Measurements from ENCODE around the gene RNF166. TPM values are rescaled to one million over a fixed set of nuclear protein-coding genes. Genes with fewer than 3 reads are reported as not detected.
"Not testable (repeated sequence)": the region's sequence is repeated elsewhere in the genome, so short reads cannot be mapped to it uniquely, and the experiment has no call there.

The RNF166 gene
- total RNA-seq, 1 donor = 14.5 TPM

DNA sequence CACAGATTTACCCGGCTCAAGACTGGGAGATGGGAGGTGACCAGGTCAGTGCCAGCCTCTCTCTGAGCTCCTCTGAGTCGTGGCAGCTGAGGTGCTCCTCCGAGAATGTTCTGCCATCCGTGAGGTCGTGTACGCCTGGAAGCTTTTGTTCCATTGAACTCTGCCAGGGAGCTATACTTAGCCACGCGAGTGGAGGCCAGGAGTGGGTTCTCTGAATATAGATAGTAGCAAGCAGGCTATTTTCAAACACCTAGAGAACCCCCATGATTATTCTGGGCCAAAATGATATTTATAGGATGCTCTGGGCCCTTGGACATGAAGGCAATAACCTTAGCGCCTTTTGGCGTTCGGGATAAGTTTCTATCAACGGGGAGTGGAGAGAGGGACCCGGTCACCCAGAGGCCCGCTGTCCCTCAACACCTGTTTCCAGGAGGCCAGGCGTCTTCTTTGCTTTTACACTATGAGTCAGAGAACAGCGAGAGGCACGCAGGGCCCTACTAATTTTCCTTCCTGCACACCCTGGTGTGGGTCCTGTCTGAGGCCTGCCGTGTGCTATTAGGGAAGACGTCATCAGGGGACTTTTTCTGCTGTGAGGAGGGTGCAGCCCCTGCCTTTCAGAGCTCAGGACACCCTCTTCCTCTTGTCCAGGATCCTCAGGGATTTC is 32.4 kb downstream of the RNF166 start:
- H4K20me1 ChIP-seq (ENCODE audit: insufficient read depth, low read length) = no peaks in the 10 kb centered on the region
- no peak overlapping the region for H3K27ac ChIP-seq (ENCODE audit: low read depth, low read length)
- no peak for DNase-seq (ENCODE audit: insufficient read length, low spot score, missing footprints)
- peaks cover 6% of the 10 kb centered on the region for H3K4me1 ChIP-seq (ENCODE audit: insufficient read depth, low read length)
- no peaks in the 10 kb centered on the region for H3K9me3 ChIP-seq (ENCODE audit: low read depth, low read length)
- peaks cover 16% of the 10 kb centered on the region for H3K27me3 ChIP-seq (ENCODE audit: insufficient read depth, low read length)
- H3K36me3 ChIP-seq (ENCODE audit: insufficient read depth, low read length) = peaks cover 5% of the 10 kb centered on the region
- no peaks in the 10 kb centered on the region for H3K79me2 ChIP-seq (ENCODE audit: insufficient read depth, low read length)
- H3K4me3 ChIP-seq (ENCODE audit: insufficient read depth, low read length) = no peak overlapping the region
- H3K4me2 ChIP-seq (ENCODE audit: insufficient read depth, low read length) = no peak overlapping the region
- no peak overlapping the region for H2AFZ ChIP-seq (ENCODE audit: low read length)
- TF ChIP-seq, protein P1, sequence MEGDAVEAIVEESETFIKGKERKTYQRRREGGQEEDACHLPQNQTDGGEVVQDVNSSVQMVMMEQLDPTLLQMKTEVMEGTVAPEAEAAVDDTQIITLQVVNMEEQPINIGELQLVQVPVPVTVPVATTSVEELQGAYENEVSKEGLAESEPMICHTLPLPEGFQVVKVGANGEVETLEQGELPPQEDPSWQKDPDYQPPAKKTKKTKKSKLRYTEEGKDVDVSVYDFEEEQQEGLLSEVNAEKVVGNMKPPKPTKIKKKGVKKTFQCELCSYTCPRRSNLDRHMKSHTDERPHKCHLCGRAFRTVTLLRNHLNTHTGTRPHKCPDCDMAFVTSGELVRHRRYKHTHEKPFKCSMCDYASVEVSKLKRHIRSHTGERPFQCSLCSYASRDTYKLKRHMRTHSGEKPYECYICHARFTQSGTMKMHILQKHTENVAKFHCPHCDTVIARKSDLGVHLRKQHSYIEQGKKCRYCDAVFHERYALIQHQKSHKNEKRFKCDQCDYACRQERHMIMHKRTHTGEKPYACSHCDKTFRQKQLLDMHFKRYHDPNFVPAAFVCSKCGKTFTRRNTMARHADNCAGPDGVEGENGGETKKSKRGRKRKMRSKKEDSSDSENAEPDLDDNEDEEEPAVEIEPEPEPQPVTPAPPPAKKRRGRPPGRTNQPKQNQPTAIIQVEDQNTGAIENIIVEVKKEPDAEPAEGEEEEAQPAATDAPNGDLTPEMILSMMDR (IDR thresholded peaks at IDR 0.05; ENCODE audit: extremely low read depth, low read depth, low read length) = no peak

DNA sequence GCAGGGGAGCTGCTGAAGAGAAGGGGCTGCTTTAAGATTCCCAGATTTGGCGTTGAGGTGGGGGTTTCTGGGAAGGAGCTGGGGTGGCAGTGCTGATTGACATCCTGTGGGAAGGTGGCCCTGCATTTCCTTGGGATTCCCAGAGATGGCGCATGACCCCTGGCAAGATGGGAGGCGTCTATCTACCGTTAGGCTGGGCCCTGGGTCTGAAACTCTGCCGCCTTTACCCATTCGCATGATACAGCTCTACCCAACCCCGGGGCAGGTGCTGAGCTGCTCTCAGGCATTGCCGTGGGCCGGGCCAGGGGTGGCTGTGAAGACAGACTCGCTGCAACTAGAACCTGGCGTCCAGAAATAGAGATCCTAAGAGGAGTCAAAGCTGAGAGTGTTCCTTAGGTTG is 33.4 kb downstream of the RNF166 start:
- Histone ChIP-seq H3K36me3 (ENCODE audit: insufficient read depth, low read length) (peaks cover 5% of the 10 kb centered on the region), H3K9me3 (ENCODE audit: low read depth, low read length) (no peaks in the 10 kb centered on the region), H3K27me3 (ENCODE audit: insufficient read depth, low read length) (peaks cover 6% of the 10 kb centered on the region), H3K27ac (ENCODE audit: low read depth, low read length) (no peak overlapping the region), H3K4me1 (ENCODE audit: insufficient read depth, low read length) (peaks cover 6% of the 10 kb centered on the region), H2AFZ (ENCODE audit: low read length) (no peak overlapping the region), H3K4me2 (ENCODE audit: insufficient read depth, low read length) (no peak overlapping the region), H4K20me1 (ENCODE audit: insufficient read depth, low read length) (no peaks in the 10 kb centered on the region), H3K79me2 (ENCODE audit: insufficient read depth, low read length) (no peaks in the 10 kb centered on the region), H3K4me3 (ENCODE audit: insufficient read depth, low read length) (no peak overlapping the region)
- peak; percentile 51 for DNase-seq (ENCODE audit: insufficient read length, low spot score, missing footprints)
- TF ChIP-seq, protein P1 (IDR thresholded peaks at IDR 0.05; ENCODE audit: extremely low read depth, low read depth, low read length) = peak; percentile 22

DNA sequence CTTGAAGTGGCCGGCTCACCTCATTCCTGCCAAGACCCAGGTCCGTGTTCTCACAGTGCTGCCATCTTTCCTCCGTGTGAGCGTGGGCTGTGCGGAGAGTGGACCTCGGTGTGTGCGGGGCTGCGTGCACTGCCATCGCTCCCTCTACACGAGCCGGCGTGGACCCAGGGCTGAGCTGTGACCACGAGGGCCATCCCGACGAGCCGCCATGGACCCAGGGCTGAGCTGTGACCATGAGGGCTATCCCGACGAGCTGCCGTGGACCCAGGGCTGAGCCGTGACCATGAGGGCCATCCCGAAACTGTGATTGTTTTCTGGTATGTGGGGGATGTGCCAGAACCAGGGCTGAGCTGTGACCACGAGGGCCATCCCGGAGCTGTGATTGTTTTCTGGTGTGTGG is 34.4 kb downstream of the RNF166 start:
- Histone ChIP-seq H3K4me2 (ENCODE audit: insufficient read depth, low read length) (no peak overlapping the region), H3K9me3 (ENCODE audit: low read depth, low read length) (no peaks in the 10 kb centered on the region), H2AFZ (ENCODE audit: low read length) (no peak overlapping the region), H3K27me3 (ENCODE audit: insufficient read depth, low read length) (no peaks in the 10 kb centered on the region), H3K27ac (ENCODE audit: low read depth, low read length) (no peak overlapping the region), H4K20me1 (ENCODE audit: insufficient read depth, low read length) (no peaks in the 10 kb centered on the region), H3K79me2 (ENCODE audit: insufficient read depth, low read length) (no peaks in the 10 kb centered on the region), H3K36me3 (ENCODE audit: insufficient read depth, low read length) (peaks cover 5% of the 10 kb centered on the region), H3K4me3 (ENCODE audit: insufficient read depth, low read length) (no peak overlapping the region), H3K4me1 (ENCODE audit: insufficient read depth, low read length) (peaks cover 6% of the 10 kb centered on the region)
- DNase-seq (ENCODE audit: insufficient read length, low spot score, missing footprints) = no peak
- TF ChIP-seq, protein P1 (IDR thresholded peaks at IDR 0.05; ENCODE audit: extremely low read depth, low read depth, low read length) = no peak

DNA sequence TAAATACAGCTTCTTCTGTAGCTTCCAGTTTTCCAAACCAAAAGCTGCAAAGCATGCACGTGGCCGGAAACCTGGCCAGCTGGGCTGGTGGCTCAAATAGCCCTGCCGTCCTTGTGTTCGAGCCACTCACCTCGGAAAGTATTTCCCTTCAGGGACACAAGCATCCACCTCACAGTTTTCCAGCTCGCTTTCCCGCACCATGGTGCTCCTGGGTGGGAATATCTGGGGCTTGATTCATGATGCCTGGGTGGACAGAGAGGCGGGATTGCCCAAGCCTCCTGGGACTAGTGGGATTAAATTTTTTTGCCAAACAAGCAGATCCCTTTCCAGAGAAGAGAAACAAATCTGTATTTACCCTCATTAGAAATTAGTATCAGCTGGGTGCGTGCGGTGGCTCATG is 36.2 kb downstream of the RNF166 start:
- Histone ChIP-seq H3K4me2 (ENCODE audit: insufficient read depth, low read length) (peak overlapping the region; percentile 72), H3K4me3 (ENCODE audit: insufficient read depth, low read length) (peak overlapping the region; percentile 38), H3K4me1 (ENCODE audit: insufficient read depth, low read length) (peaks cover 6% of the 10 kb centered on the region), H3K9me3 (ENCODE audit: low read depth, low read length) (no peaks in the 10 kb centered on the region), H3K79me2 (ENCODE audit: insufficient read depth, low read length) (no peaks in the 10 kb centered on the region), H3K36me3 (ENCODE audit: insufficient read depth, low read length) (peaks cover 5% of the 10 kb centered on the region), H2AFZ (ENCODE audit: low read length) (peak overlapping the region; percentile 47), H4K20me1 (ENCODE audit: insufficient read depth, low read length) (no peaks in the 10 kb centered on the region), H3K27ac (ENCODE audit: low read depth, low read length) (no peak overlapping the region), H3K27me3 (ENCODE audit: insufficient read depth, low read length) (no peaks in the 10 kb centered on the region)
- DNase-seq (ENCODE audit: insufficient read length, low spot score, missing footprints) = peak; percentile 91
- TF ChIP-seq, protein P1 (IDR thresholded peaks at IDR 0.05; ENCODE audit: extremely low read depth, low read depth, low read length) = no peak

DNA sequence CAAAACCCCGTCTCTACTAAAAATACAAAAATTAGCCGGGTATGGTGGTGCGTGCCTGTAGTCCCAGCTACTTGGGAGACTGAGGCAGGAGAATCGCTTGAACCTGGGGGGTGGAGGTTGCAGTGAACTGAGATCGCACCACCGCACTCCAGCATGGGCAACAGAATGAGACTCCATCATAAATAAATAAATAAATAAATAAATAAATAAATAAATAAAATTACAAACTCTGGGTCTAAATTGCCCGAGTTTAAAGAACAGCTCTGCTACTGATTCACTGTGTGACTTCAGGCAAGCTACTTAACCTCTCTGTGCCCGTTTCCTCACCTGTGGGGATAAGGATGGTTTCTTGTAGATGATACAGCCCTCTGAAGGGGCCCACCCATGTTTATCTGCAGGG is 36.7 kb downstream of the RNF166 start:
- not testable (repeated sequence) for H3K9me3 ChIP-seq (ENCODE audit: low read depth, low read length); H3K36me3 ChIP-seq (ENCODE audit: insufficient read depth, low read length); DNase-seq (ENCODE audit: insufficient read length, low spot score, missing footprints); H4K20me1 ChIP-seq (ENCODE audit: insufficient read depth, low read length); H3K4me1 ChIP-seq (ENCODE audit: insufficient read depth, low read length); H3K27me3 ChIP-seq (ENCODE audit: insufficient read depth, low read length); H3K4me3 ChIP-seq (ENCODE audit: insufficient read depth, low read length); H3K27ac ChIP-seq (ENCODE audit: low read depth, low read length); H3K79me2 ChIP-seq (ENCODE audit: insufficient read depth, low read length)
- peak overlapping the region; percentile 47 for H2AFZ ChIP-seq (ENCODE audit: low read length)
- H3K4me2 ChIP-seq (ENCODE audit: insufficient read depth, low read length) = peak overlapping the region; percentile 72
